H1 (cell line): ENCODE data around the gene TTC39A. TPM values are rescaled to one million over a fixed set of nuclear protein-coding genes. Genes with fewer than 3 reads are reported as not detected.

Experiments used
- CTCF ChIA-PET: fragments of 300-600 bp; sonication (Branson Sonifier 250); formaldehyde crosslinking; loops from one replicate; lab custom pipeline; 2021; ENCODE audit not compliant: partially characterized antibody; lab: Charles Lee
- POLR2A ChIA-PET: fragments of 300-600 bp; sonication (Branson Sonifier 250); formaldehyde crosslinking; loops from one replicate; lab custom pipeline; 2021; ENCODE audit warnings: inconsistent platforms; ENCODE audit not compliant: partially characterized antibody; lab: Charles Lee
- DNase-seq, 2 experiments: peaks; one replicate each; pipeline versions ENCODE4 v3.0.0 to v3.0.0-alpha.2; 2010 to 2022; ENCODE audit warnings: low spot score in 2 of 2, low read depth in 1 of 2, mixed read lengths in 1 of 2
- FAIRE-seq: peaks from 2 replicates; lab custom pipeline; 2011; peaks lifted over from hg19 to GRCh38; lab: Jason Lieb, UNC
- H2AFZ ChIP-seq: 2 replicates; pipeline ENCODE4 v1.8.1; 2012; ENCODE audit warnings: low read length, inconsistent platforms
- H2AK5ac ChIP-seq: 2 replicates; pipeline ENCODE4 v1.6.1; 2013; ENCODE audit warnings: low read depth, low read length
- H2BK120ac ChIP-seq: replicated peaks from 2 replicates; pipeline ENCODE3; 2013; ENCODE audit warnings: low read depth, low read length, inconsistent platforms
- H2BK12ac ChIP-seq: 2 replicates; pipeline ENCODE4 v1.6.1; 2013; ENCODE audit warnings: low read depth, low read length
- H2BK15ac ChIP-seq: 2 replicates; pipeline ENCODE4 v1.6.1; 2013; ENCODE audit warnings: low read length
- H2BK20ac ChIP-seq: 2 replicates; pipeline ENCODE4 v1.6.1; 2013; ENCODE audit warnings: low read length
- H2BK5ac ChIP-seq: 2 replicates; pipeline ENCODE4 v1.6.1; 2013; ENCODE audit warnings: low read depth, low read length
- H3K14ac ChIP-seq: 2 replicates; pipeline ENCODE4 v1.6.1; 2013; ENCODE audit warnings: inconsistent platforms; ENCODE audit not compliant: insufficient read length
- H3K18ac ChIP-seq: 2 replicates; pipeline ENCODE4 v1.6.1; 2013; ENCODE audit warnings: low read length; ENCODE audit errors: extremely low read depth
- H3K23ac ChIP-seq: 2 replicates; pipeline ENCODE4 v1.6.1; 2013; ENCODE audit warnings: inconsistent platforms; ENCODE audit not compliant: insufficient read length
- H3K23me2 ChIP-seq: 2 replicates; pipeline ENCODE4 v1.6.1; 2013; ENCODE audit warnings: low read depth, low read length
- H3K27ac ChIP-seq: 2 replicates; pipeline ENCODE4 v1.6.1; 2011; ENCODE audit warnings: low read depth, low read length, inconsistent platforms
- H3K27me3 ChIP-seq, 4 experiments: replicated peaks in 1 of 4; 1 replicate in 1 of 4; 2 replicates in 3 of 4; pipeline versions ENCODE4 v1.6.1 to v1.8.1; 2011 to 2013; ENCODE audit warnings: low read length in 3 of 4, mild to moderate bottlenecking in 3 of 4, inconsistent platforms in 2 of 4, mixed read lengths in 2 of 4, moderate library complexity in 1 of 4; ENCODE audit not compliant: control insufficient read depth in 3 of 4, insufficient read depth in 3 of 4; ENCODE audit errors: extremely low read depth in 1 of 4
- H3K36me3 ChIP-seq, 4 experiments: 2 replicates each; pipeline versions ENCODE4 v1.6.1 to v1.8.1; 2011 to 2013; ENCODE audit warnings: mild to moderate bottlenecking in 4 of 4, low read length in 3 of 4, moderate library complexity in 2 of 4, control low read depth in 1 of 4, inconsistent platforms in 1 of 4; ENCODE audit not compliant: insufficient read depth in 4 of 4, control insufficient read depth in 2 of 4
- H3K4ac ChIP-seq: replicated peaks from 2 replicates; pipeline ENCODE3; 2013; ENCODE audit warnings: low read length, low read depth, mixed read lengths, inconsistent platforms; ENCODE audit not compliant: insufficient read length
- H3K4me1 ChIP-seq, 4 experiments: replicated peaks in 1 of 4; 1 replicate in 1 of 4; 2 replicates in 3 of 4; pipeline versions ENCODE4 v1.6.1 to v1.8.1; 2011 to 2013; ENCODE audit warnings: low read length in 3 of 4, inconsistent platforms in 2 of 4, mixed read lengths in 1 of 4; ENCODE audit not compliant: insufficient read depth in 4 of 4, control insufficient read depth in 3 of 4
- H3K4me2 ChIP-seq, 2 experiments: 2 replicates each; pipeline versions ENCODE4 v1.6.1 to v1.8.1; 2011 to 2013; ENCODE audit warnings: low read depth in 2 of 2, low read length in 2 of 2, control low read depth in 1 of 2, inconsistent platforms in 1 of 2, mild to moderate bottlenecking in 1 of 2; ENCODE audit not compliant: insufficient read depth in 1 of 2
- H3K4me3 ChIP-seq, 4 experiments: fragments of 200-600, 300-600 bp in 1 of 4; sonication (generic), shearing (Covaris generic), sonication (Bioruptor Twin) in 1 of 4; 2 replicates each; pipeline versions ENCODE4 v1.5.1 to v1.8.1; 2011 to 2016; ENCODE audit warnings: low read length in 4 of 4, low read depth in 3 of 4, control low read depth in 2 of 4, inconsistent platforms in 2 of 4, mild to moderate bottlenecking in 2 of 4, mixed read lengths in 1 of 4, moderate library complexity in 1 of 4; ENCODE audit not compliant: insufficient read depth in 2 of 4; ENCODE audit errors: extremely low read depth in 1 of 4
- H3K56ac ChIP-seq: replicated peaks from 2 replicates; pipeline ENCODE3; 2013; ENCODE audit warnings: low read depth, mild to moderate bottlenecking, mixed read lengths, low read length, inconsistent platforms; ENCODE audit not compliant: insufficient read length
- H3K79me1 ChIP-seq: 2 replicates; pipeline ENCODE4 v1.6.1; 2013; ENCODE audit warnings: low read depth, low read length, control low read depth
- H3K79me2 ChIP-seq, 2 experiments: 2 replicates each; pipeline versions ENCODE4 v1.6.1 to v1.8.1; 2012 to 2013; ENCODE audit warnings: low read length in 2 of 2, mild to moderate bottlenecking in 2 of 2, inconsistent platforms in 1 of 2; ENCODE audit not compliant: insufficient read depth in 2 of 2, control insufficient read depth in 1 of 2
- H3K9ac ChIP-seq, 4 experiments: replicated peaks in 1 of 4; 1 replicate in 1 of 4; 2 replicates in 3 of 4; pipeline versions ENCODE4 v1.6.1 to v1.8.1; 2011 to 2013; ENCODE audit warnings: low read depth in 3 of 4, low read length in 3 of 4, control low read depth in 2 of 4, mild to moderate bottlenecking in 2 of 4, moderate library complexity in 2 of 4, inconsistent platforms in 1 of 4; ENCODE audit errors: extremely low read depth in 1 of 4
- H3K9me3 ChIP-seq, 2 experiments: 2 replicates each; pipeline versions ENCODE4 v1.6.1 to v1.8.1; 2012 to 2013; ENCODE audit warnings: mild to moderate bottlenecking in 2 of 2, moderate library complexity in 2 of 2, control low read depth in 1 of 2, inconsistent platforms in 1 of 2, low read depth in 1 of 2, low read length in 1 of 2, mixed read lengths in 1 of 2; ENCODE audit not compliant: insufficient read depth in 2 of 2
- H4K20me1 ChIP-seq, 2 experiments: replicated peaks in 1 of 2; 2 replicates each; pipeline versions ENCODE3 to v1.8.1; 2011 to 2013; ENCODE audit warnings: inconsistent platforms in 2 of 2, low read length in 2 of 2, mild to moderate bottlenecking in 1 of 2; ENCODE audit not compliant: insufficient read depth in 2 of 2, control insufficient read depth in 1 of 2
- H4K5ac ChIP-seq: 2 replicates; pipeline ENCODE4 v1.6.1; 2013; ENCODE audit warnings: low read length, low read depth, mixed read lengths, inconsistent platforms; ENCODE audit not compliant: insufficient read length
- H4K8ac ChIP-seq: 2 replicates; pipeline ENCODE4 v1.8.0; 2013; ENCODE audit warnings: mild to moderate bottlenecking, moderate library complexity, low read length, inconsistent platforms; ENCODE audit not compliant: insufficient read depth; ENCODE audit errors: extremely low read depth
- H4K91ac ChIP-seq: replicated peaks from 2 replicates; pipeline ENCODE3; 2013; ENCODE audit warnings: low read length, mixed read lengths, inconsistent platforms; ENCODE audit not compliant: insufficient read length
- CHD1 ChIP-seq: IDR thresholded peaks from 2 replicates; pipeline ENCODE4 v1.6.1; 2012; ENCODE audit warnings: low read depth, low read length, improper control_type of control experiment
- SRF ChIP-seq: IDR thresholded peaks from 2 replicates; pipeline ENCODE4 v1.6.1; 2011; ENCODE audit warnings: mild to moderate bottlenecking, low read depth, low read length, moderate library complexity
- WGBS, 2 experiments: shearing (Covaris generic) in 1 of 2; methylation state at CpG; one replicate each; pipeline versions ENCODE4 v1.1.6 to v1.1.7; 2013 to 2015; ENCODE audit warnings: low lambda C conversion rate in 2 of 2, mixed read lengths in 2 of 2, inconsistent platforms in 1 of 2, low coverage in 1 of 2, missing lambda C conversion rate in 1 of 2; ENCODE audit not compliant: insufficient replicate concordance in 2 of 2, insufficient coverage in 1 of 2, insufficient read length in 1 of 2; ENCODE audit errors: extremely low coverage in 1 of 2, missing lambda C conversion rate in 1 of 2; 5-methylcytosine and 5-hydroxymethylcytosine counted together
- polyA plus RNA-seq, 7 experiments: library from polyadenylated mRNA; depleted of rRNA in 3 of 7; stranded (reverse) in 5 of 7; unstranded in 2 of 7; fragments of >200 nt in 5 of 7; fragments of 200-250 nt in 2 of 7; gene quantifications; 1 replicate in 5 of 7; 2 replicates in 1 of 7; 4 replicates in 1 of 7; pipeline versions ENCODE4 v1.2.1 to v1.2.3, GENCODE V29; 2011 to 2013; ENCODE audit warnings: missing spikeins in 2 of 7, mixed read lengths in 2 of 7
- total RNA-seq: library from RNA; stranded (reverse); fragmentation: NEBNext Ultra II Directional; extraction: Animal tissue kit (Norgen Biotek cat#: 25700); gene quantifications from 2 replicates; pipeline ENCODE4 v1.2.1, GENCODE V29; 2021
- TF ChIP-seq, protein P1 (sequence below): IDR thresholded peaks from 2 replicates; pipeline ENCODE4 v1.6.1; 2011; ENCODE audit warnings: low read depth, mild to moderate bottlenecking, low read length; ENCODE audit not compliant: insufficient read depth

The TTC39A gene
- total and polyA plus RNA-seq, 2 of the 8 experiments (the other 6 are each of a cell fraction or from before 2014, with no cell fraction given) = 5.5 to 5.8 TPM

DNA sequence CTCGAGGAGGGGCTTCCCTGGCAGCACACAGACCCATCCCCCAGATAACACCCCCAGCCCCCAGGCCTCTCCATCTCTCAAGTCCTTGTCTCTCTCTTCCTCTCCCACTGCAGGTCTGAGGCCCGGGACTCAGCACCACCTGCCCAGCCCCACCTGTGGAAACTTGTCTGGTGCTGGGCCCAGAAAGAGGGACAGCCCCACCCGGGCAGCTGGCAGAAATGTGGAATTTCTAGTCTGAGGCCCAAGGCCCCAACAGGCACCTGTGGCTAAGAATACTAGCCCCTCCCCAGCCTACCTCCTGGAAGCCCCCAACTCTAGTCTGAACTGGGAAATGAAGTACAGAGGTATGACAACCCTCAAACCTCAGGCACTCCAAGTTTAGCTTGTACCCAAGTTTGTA lies 15.4 kb downstream of the TTC39A start:
- Histone ChIP-seq H2BK120ac (no peak overlapping the region), H3K4me1 (peaks cover 0 to 9% (median 0%) of the 10 kb centered on the region in 4 experiments; a peak in 3 of 7 replicates), H4K8ac (no peak overlapping the region), H3K4ac (no peak overlapping the region), H4K91ac (no peak overlapping the region), H3K56ac (no peak overlapping the region), H3K9me3 (no peaks in the 10 kb centered on the region), H3K27me3 (no peaks in the 10 kb centered on the region), H3K23me2 (no peaks in the 10 kb centered on the region), H4K20me1 (no peaks in the 10 kb centered on the region), H3K14ac (no peak overlapping the region), H3K9ac (no peak overlapping the region), H2BK12ac (no peak overlapping the region), H2AK5ac (no peak overlapping the region), H3K23ac (no peak overlapping the region), H2BK15ac (no peak overlapping the region), H3K18ac (no peak overlapping the region), H4K5ac (no peak overlapping the region), H3K27ac (no peak overlapping the region), H3K79me1 (no peaks in the 10 kb centered on the region), H2BK20ac (no peak overlapping the region), H3K4me3 (no peak overlapping the region), H3K79me2 (no peaks in the 10 kb centered on the region), H2BK5ac (no peak overlapping the region), H2AFZ (no peak overlapping the region), H3K36me3 (no peaks in the 10 kb centered on the region), H3K4me2 (no peak overlapping the region)
- no peak for FAIRE-seq
- 80% methylated on average over 3 of the region's 3 CpGs; no CpG with 5 or more reads in 1 of the 2 experiments for WGBS, 2 experiments
- ChIA-PET CTCF (interaction anchor here (0.8 to 2.3 kb wide), 6 partner anchors 9 to 454 kb away, joined by 3 to 6 read pairs (median 4); no protein-coding TSS in a partner anchor), POLR2A (no interaction called here)
- DNase-seq = no peak
- TF ChIP-seq SRF (no peak), CHD1 (no peak)
- TF ChIP-seq, protein P1, sequence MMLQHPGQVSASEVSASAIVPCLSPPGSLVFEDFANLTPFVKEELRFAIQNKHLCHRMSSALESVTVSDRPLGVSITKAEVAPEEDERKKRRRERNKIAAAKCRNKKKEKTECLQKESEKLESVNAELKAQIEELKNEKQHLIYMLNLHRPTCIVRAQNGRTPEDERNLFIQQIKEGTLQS = no peak
